Sigmoid colon (tissue), 4 donors: Measurements from ENCODE around the gene AMMECR1.

Experiments
- CTCF ChIP-seq, 4 experiments: fragments of 450-650 bp in 3 of 4; fragments of 200-600 bp in 1 of 4; IDR thresholded peaks; one replicate each; pipeline ENCODE4 v1.5.1; 2016 to 2019; ENCODE audit warnings: antibody characterized with exemption in 4 of 4, mild to moderate bottlenecking in 3 of 4, moderate library complexity in 2 of 4
- POLR2AphosphoS5 ChIP-seq, 4 donors: sonication (generic); formaldehyde crosslinking; IDR thresholded peaks; one replicate each; pipeline ENCODE4 v1.6.1; 2017; ENCODE audit warnings: antibody characterized with exemption in 4 of 4

- no peak for TF ChIP-seq CTCF (IDR thresholded peaks at IDR 0.05)
- no peak for TF ChIP-seq POLR2AphosphoS5 (IDR thresholded peaks at IDR 0.05)
Measured at GRCh38 chrX:110170029-110170428, 147.9 kb downstream of the AMMECR1 start.
